Bronchus fibroblast of lung (primary cell): ENCODE results near the gene SELENBP1. TPM values are rescaled to one million over a fixed set of nuclear protein-coding genes. Genes with fewer than 3 reads are reported as not detected.

Experiments used
- total RNA-seq: library from RNA; depleted of rRNA; stranded (reverse); fragments of >200 nt; gene quantifications from 2 replicates; pipeline ENCODE4 v1.2.3, GENCODE V29; 2015

The SELENBP1 gene
- total RNA-seq, result 25.9 and 31.4 TPM in 2 replicates

DNA sequence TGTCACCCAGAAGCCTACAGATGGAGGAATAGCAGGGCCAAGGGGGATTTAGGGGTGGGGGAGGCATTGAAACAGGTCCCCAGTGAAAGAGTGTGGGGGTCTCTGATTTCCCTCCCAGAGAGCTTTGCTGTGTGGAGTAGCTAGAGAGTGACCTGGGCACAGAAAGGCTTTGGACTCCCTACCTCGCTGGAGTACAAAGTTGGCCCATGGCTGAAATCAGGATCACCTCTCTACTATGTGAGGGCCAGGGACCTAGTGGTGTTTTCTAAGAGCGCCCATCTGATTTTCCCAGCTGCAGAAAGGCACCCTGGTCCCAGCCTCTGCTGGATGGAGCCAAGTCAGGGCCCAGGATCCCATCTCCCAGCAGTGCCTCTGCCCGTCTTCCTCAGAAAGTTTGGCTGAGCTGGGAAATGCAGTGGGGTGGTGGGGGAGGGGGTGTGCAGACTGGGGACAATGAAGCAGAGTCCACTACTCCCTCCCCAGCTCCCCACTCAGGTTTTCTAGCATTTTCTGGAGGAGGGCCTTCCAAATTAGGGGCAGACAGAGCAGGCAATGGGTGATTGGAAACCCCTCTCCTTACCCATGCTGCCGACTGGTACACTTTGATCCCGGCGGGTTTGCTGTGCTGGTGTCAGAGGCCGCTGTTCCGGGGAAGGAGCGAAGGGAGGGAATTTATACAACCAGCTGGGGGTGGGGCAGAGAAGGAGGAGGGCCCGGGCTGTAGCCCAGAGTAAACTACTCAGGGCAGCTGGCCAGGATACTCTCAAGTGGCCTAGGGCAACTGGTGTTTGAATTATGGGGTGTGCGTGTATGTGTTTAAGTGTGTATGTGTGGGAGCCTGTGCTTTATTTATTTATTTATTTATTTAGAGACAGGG, at the start of gene SELENBP1:
Gene SELENBP1 (minus strand): TSS at position 648 of the 877 bp plus-strand sequence. CDS start 64 bp downstream, at position 584.

DNA sequence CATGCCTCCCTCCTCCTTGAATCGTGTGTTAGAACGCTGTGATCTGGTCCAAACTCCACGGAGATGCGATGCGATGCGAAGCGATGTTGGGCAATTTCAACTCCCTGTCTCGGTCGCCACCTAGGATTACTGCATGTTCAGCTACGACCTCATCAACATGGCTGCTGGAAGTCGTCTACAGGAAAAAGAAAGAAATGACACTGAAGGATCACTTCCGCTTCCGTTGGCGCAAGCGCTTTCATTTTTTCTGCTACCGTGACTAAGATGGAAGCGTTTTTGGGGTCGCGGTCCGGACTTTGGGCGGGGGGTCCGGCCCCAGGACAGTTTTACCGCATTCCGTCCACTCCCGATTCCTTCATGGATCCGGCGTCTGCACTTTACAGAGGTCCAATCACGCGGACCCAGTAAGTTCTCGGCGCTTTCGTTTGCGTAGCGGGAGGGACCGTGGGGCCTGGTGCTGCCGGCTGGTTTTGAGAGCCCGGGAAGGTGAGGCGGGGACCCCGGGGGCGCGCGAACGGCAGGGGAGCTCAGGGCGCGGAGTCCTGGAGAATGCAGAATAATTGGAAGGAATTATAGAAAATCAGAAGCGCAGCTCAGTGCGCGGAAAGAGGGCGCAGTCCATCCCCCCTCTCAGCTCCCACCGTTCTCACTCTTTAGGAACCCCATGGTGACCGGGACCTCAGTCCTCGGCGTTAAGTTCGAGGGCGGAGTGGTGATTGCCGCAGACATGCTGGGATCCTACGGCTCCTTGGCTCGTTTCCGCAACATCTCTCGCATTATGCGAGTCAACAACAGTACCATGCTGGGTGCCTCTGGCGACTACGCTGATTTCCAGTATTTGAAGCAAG, 27.0 kb upstream of the SELENBP1 start, which contains the start of gene PSMB4:
Gene PSMB4 (plus strand): TSS at position 250 of the 848 bp plus-strand sequence. CDS start 15 bp downstream, at position 265.

DNA sequence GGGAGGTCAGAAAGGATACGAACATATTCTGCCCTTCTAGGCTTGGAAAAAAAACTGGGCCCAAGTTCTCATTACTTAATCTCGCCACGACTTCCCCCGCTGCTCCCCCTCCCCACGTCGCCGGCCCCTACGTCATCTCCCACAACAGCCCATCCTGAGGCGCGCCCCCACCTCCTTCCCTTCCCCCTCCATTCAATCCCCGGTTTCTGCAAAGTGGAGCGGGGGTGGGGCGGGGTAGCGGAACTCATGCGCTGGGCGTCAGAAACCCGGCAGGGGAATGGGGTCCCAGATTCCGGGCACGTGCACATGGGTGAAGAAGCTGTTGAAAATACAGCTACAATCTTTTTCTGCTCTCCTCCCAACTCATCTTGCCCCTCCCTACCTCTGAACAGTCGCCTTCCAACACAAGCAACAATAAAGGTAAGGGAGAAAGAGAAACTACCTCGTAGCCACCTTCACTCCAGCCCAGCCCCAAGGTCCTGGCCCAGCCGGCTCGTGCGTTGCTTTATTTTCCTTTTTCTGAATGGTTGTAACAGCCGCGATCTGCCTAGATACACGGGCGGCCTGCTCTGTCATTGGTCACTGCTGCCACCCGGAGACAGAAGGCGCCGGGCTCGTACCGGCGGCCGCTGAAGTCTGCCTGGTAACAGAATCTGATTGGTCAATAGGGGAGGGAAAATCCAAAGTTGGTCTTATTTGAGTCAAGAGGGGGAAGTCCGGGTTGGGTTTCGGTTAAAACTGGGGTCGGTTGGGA, 25.6 kb downstream of the SELENBP1 start, which contains the start of gene RFX5:
Gene RFX5 (minus strand): TSS at position 484 of the 754 bp plus-strand sequence. CDS start 932 bp downstream, outside the sequence.

DNA sequence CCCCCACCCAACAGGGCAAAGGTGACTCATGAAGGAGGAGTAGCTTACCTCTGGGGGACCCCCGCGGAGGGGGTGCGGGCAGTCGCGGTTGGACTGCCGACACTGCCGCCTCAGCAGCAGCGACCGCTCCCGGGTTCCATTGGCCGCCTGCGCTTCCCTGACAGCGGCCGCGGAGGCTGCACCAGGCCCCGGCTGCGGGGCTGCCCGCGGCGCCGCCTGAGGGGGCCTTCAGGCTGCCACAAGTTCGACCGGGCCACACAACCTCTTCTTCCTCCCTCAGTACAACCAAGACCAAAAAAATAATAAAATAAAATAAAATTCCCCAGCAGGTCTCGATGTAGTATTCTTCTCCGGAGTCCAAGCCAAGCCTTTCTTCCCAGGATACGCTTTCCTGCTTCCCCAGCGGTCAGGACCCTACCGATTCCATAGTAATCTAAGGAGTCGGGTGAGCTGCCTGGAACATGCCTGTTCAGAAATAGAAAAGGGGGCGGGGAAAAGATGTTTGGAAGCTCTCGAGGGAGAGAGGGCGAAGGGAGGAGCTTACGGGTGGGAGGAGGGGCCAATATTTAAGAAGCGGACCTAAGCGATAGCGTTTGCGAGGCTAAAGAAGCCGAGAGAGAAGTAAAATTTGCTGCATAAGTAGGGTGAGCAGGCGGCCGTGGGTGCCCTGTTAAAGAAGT, 45.1 kb downstream of the SELENBP1 start, which contains the start of gene PI4KB:
Gene PI4KB (minus strand): TSS at position 194 of the 680 bp plus-strand sequence. CDS start 10,935 bp downstream, outside the sequence.

Other genes with a start within 250 kb of the SELENBP1 start
- 2.0 and 2.1 TPM in 2 replicates for gene SEMA6C, start 226.1 kb downstream of the SELENBP1 start, total RNA-seq
- gene TNFAIP8L2, start 216.1 kb downstream of the SELENBP1 start, total RNA-seq, result not detected in 2 replicates
- gene LYSMD1, start 206.8 kb downstream of the SELENBP1 start, total RNA-seq, result 7.0 and 8.2 TPM in 2 replicates
- 38.7 and 44.0 TPM in 2 replicates for gene SCNM1, start 206.6 kb downstream of the SELENBP1 start, total RNA-seq
- 0.45 and 0.50 TPM in 2 replicates for gene TMOD4, start 196.7 kb downstream of the SELENBP1 start, total RNA-seq
- gene VPS72, start 182.5 kb downstream of the SELENBP1 start, total RNA-seq, result 56.6 and 58.2 TPM in 2 replicates
- gene PIP5K1A, start 174.2 kb downstream of the SELENBP1 start, total RNA-seq, result 43.7 and 46.7 TPM in 2 replicates
- gene PSMD4, start 118.0 kb downstream of the SELENBP1 start, total RNA-seq, result 180 and 182 TPM in 2 replicates
- 12.5 and 12.8 TPM in 2 replicates for gene ZNF687, start 90.4 kb downstream of the SELENBP1 start, total RNA-seq
- gene PI4KB, start 45.3 kb downstream of the SELENBP1 start, total RNA-seq, result 56.3 and 76.1 TPM in 2 replicates
- gene RFX5, start 25.5 kb downstream of the SELENBP1 start, total RNA-seq, result 25.6 and 28.1 TPM in 2 replicates
- gene PSMB4, start 26.9 kb upstream of the SELENBP1 start, total RNA-seq, result 333 and 373 TPM in 2 replicates
- 11.6 and 12.8 TPM in 2 replicates for gene POGZ, start 86.8 kb upstream of the SELENBP1 start, total RNA-seq
- under 0.01 and 0.15 TPM in 2 replicates for gene CGN, start 138.7 kb upstream of the SELENBP1 start, total RNA-seq
- 7.6 and 10.6 TPM in 2 replicates for gene TUFT1, start 167.6 kb upstream of the SELENBP1 start, total RNA-seq
- 10.1 and 10.3 TPM in 2 replicates for gene SNX27, start 239.3 kb upstream of the SELENBP1 start, total RNA-seq